D341Med (cell line): Measurements from ENCODE around the gene COL9A2.

Source experiments
- DNase-seq: peaks from one replicate; pipeline ENCODE4 v3.0.0; 2012; ENCODE audit warnings: low spot score

The COL9A2 gene

GRCh38 chr1:40303051-40303771, 13.9 kb downstream of the COL9A2 start:
- no peak for DNase-seq

GRCh38 chr1:40302475-40302874, 14.6 kb downstream of the COL9A2 start:
- no peak for DNase-seq

- no peak for DNase-seq
Measured at GRCh38 chr1:40301541-40302299, 15.4 kb downstream of the COL9A2 start.

GRCh38 chr1:40301066-40301465, 16.0 kb downstream of the COL9A2 start:
- DNase-seq: no peak

- DNase-seq: no peak
Measured at GRCh38 chr1:40300651-40301050, 16.4 kb downstream of the COL9A2 start.

GRCh38 chr1:40300249-40300567, 16.9 kb downstream of the COL9A2 start:
- no peak for DNase-seq

DNA sequence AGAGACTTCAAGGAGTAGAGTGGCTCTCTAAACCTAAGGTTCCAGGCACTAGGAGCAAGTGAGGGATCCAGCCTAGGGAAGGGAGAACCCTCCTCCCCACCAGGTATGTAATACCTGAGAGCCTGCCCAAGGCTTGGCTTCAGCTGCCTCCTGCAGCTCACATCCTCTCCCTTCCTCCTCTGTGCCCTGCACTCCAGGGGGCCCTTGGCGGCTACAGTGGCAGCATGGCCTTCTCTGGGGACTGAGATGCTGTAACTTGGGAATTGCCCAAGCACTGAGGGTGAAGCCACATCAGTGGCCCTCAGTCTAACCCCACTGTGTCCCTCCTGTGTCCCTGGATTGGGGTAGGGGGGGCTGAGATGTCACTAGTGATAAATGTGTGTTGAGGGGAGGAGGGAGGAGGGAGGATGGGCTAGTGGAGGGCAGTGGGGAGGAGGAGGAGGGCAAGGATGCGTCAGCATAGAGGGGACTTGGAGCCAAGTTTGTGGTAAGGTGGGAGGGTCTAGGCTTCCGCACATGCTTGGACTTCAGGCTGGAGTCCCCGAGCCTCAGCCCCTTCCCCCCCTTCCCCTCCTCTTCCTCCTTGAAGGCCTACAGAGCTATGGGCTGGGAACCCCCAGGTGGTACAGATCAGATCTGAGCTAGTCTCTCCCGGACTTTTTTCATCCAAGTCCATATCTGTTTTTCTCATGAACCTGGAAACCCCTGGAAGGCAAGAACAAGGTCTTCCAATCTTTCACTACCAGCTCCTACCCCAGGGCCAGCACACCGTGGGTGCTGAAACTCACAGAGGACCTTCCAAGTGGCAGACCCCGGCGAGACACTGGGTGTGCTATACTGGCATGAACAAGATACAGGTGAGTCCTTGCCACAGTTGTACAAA, 17.5 kb downstream of the COL9A2 start:
- DNase-seq: no peak

DNA sequence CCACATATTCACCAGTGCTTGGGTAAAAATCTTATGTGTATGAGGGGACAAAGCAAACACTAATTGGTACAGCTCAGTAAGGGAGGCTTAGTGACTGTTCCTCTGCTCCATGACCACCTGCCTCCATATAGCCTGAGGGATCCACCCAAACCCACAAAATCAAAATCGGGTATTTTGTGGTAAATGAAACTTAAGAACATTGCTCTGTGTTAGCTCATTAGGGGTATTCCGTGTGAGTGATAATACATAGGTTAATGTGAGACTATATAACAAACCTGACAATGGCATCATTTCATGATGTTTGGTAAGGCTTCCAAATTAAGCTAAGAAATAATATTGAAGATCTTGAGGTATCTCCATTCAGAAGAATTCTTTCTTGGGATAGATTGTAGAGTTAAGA, 25.8 kb downstream of the COL9A2 start:
- no peak for DNase-seq

DNA sequence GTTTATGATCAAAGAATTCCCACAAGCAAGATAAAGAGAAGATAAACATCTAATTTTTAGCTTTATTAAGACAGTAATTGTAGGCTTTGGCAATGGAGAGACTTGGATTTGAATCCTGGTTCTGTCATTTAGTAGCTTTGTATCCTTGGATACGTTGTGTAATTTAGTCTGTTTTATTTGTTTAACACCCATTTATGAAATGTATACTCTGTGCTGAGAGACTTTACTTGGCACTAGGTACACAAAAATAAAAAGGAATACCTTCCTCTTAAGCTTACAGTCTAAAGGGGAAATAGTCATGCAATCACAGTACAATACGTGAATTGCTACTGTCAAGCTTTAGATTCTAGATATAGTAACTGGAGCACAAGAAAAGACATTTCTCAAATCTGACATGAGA, 35.2 kb downstream of the COL9A2 start:
- DNase-seq: no peak

DNA sequence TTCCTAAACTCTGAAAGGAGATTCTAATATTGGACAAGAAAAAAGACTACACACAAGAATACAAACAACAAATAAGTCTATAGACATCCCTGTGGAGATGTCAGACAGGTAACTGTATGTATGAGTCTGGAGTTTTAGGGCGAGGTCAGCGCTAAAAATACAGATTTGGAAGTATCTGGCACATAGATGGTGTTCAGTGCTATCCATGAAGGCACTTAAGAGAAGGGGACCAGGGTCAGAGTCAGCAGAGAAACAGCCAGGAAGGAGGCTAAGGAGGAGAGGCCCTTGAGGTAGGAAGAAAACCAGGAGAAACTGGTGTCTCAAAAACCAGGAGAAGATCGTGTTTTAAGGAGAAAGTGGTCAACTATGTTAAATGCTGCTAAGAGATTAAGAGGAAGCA, 41.0 kb downstream of the COL9A2 start:
- DNase-seq: no peak

DNA sequence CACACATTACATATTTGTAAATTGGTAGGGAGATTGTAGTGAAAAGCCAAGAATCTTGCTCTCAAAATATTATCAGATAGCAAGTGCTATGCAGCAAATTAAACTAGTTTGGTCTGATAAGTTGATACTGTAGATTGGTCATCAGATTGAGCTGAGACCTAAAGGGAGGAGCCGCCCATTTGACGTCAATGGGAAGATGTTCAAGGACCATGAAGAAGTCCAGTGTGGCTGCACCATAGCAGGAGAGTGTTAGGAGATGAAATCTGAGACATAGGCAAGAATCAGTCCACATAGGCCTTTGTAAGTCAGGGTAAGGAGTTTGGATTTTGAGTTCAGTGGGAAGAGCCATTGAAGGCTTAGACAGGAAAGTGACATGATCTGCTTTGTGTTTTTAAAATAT, 42.8 kb downstream of the COL9A2 start:
- no peak for DNase-seq

- no peak for DNase-seq
Measured at GRCh38 chr1:40273547-40274166, 43.4 kb downstream of the COL9A2 start.

- DNase-seq: no peak
Measured at GRCh38 chr1:40272653-40273213, 44.4 kb downstream of the COL9A2 start.

- no peak for DNase-seq
Measured at GRCh38 chr1:40270152-40270834, 46.8 kb downstream of the COL9A2 start.

DNA sequence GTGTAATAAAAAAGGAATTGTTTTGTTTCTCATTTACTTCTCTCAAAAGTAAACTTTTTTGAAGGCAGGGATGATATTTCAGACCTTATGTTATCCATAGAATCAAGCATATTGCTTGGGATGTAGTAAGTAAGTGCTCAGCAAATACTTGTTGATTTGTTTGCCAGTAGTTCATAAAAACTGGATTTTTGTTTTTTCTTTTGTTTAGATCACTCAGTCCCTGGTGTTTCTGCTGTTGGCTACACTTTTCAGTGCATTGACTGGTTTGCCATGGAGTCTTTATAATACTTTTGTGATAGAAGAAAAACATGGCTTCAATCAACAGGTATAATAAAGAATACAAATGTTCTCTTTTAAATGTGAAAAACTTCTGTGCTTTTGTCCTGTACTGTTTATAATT, 48.9 kb downstream of the COL9A2 start:
- no peak for DNase-seq

- no peak for DNase-seq
Measured at GRCh38 chr1:40267767-40268187, 49.3 kb downstream of the COL9A2 start.

DNA sequence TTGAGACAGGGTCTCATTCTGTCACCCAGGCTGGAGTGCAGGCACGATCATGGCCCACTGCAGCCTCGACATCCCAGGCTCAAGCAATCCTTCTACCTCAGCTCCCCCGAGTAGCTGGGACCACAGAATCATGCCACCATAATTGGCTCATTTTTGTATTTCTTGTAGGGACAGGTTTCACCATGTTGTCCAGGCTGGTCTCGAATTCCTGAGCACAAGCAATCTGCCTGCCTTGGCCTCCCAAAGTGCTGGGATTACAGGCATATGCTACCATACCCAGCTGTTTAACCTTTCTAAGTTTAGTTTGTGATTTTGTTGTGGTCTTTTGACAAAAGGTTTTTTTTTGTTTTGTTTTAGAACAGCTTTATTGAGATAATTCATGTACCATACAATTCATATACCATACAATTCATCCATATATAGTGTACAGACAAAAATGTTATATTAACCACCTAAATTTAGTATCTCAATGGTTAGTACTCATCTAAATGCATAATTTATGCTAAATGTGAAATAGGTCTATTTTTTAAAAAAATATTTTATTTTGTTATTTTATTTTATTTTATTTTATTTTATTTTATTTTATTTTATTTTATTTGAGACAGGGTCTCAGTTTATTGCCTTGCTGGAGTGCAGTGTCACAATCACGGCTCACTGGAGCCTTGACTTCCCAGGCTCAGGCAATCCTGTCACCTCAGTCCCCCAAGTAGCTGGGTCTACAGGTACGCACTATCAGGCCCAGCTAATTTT, 50.1 kb downstream of the COL9A2 start:
- no peak for DNase-seq

DNA sequence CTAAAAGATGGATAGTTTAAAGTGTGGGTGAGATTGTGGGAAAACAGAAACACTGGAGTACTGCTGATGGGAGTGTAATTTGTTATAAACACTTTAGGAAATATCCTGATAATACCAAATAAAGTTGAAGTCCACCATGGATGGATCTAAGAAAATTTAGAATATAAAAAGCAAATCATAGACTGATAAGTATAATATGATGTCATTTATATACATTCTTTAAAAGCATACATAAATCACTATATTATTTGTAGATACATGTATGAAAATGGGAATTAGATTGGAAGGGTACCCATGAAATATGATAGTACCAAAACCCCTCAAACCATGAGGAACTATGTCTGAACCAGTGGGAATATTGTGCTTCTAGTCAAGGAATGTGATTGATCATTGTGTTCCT, 51.2 kb downstream of the COL9A2 start:
- no peak for DNase-seq

- no peak for DNase-seq
Measured at GRCh38 chr1:40265298-40265697, 51.8 kb downstream of the COL9A2 start.

DNA sequence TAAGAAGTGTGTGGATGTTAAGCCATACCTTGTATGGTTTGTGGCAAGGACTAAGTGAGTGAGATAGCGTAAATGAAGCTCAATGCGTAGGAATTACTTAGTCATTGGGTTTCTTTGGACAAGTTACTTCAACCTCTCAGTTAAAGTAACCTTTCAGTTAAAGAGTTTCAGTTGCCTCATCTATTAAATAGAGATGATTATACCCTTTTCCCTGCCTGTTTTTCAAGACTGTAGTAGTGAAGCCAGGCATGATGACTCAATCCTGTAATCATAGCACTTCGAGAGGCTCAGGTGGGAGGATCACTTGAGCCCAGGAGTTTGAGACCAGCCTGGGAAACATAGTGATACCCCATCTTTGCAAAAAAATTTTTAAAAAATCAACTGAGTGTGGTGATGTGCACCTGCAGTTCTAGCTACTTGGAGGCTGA, 52.7 kb downstream of the COL9A2 start:
- DNase-seq: no peak

DNA sequence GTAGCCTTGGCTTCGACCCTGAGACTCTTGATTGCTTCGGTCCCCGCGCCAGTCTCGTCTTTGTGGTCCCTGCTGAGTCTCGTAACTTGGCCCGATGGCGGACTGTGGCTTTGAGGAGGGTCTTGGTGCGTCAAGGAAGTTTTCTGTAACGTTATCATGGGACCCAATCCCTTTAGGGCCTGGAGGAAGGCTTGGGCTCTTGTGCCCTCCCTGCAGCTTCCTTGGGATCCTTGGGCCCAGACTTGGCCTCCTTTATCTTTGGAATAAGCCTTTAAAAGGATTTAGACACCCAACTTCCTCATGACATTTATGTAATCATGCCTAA, 58.7 kb downstream of the COL9A2 start:
- DNase-seq: peak; percentile 39
